HG03064 (cell line): Measurements from ENCODE around the gene NEDD9.

Experiments
- ATAC-seq: cut with Tn5 transposase; IDR thresholded peaks from one replicate; pipeline ENCODE4 v1.9.1; 2021; ENCODE audit warnings: low read depth; ENCODE audit not compliant: unreplicated experiment

Gene NEDD9

GRCh38 chr6:11153447-11153846 is 79.0 kb downstream of the NEDD9 start:
- ATAC-seq, result no peak

- ATAC-seq, result no peak
These were observed 79.9 kb downstream of the NEDD9 start for GRCh38 chr6:11152581-11152980.

GRCh38 chr6:11151488-11151887 is 81.0 kb downstream of the NEDD9 start:
- no peak for ATAC-seq

DNA sequence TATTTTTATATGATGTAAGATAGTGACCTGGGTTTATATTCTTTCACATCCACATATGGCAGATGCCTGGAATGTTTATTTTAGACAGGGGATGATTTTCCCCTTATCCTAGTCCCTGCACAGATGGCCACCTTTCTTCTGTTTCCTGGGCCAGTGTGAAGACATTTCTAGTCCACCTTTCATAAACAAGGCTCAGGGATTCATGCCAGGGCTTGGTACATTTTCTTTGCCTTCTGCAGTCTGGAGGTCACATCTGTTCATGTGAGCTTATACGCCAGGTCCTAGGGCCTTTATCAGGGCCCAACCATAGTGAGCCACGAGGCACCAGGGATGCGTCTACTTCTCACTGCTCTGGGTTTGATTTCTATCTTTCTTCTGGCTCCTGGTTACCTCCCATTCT is 82.9 kb downstream of the NEDD9 start:
- no peak for ATAC-seq

GRCh38 chr6:11146117-11146826 is 86.2 kb downstream of the NEDD9 start:
- ATAC-seq, result no peak

- peak; percentile 71 for ATAC-seq
These were observed 88.0 kb downstream of the NEDD9 start for GRCh38 chr6:11144393-11144851.

DNA sequence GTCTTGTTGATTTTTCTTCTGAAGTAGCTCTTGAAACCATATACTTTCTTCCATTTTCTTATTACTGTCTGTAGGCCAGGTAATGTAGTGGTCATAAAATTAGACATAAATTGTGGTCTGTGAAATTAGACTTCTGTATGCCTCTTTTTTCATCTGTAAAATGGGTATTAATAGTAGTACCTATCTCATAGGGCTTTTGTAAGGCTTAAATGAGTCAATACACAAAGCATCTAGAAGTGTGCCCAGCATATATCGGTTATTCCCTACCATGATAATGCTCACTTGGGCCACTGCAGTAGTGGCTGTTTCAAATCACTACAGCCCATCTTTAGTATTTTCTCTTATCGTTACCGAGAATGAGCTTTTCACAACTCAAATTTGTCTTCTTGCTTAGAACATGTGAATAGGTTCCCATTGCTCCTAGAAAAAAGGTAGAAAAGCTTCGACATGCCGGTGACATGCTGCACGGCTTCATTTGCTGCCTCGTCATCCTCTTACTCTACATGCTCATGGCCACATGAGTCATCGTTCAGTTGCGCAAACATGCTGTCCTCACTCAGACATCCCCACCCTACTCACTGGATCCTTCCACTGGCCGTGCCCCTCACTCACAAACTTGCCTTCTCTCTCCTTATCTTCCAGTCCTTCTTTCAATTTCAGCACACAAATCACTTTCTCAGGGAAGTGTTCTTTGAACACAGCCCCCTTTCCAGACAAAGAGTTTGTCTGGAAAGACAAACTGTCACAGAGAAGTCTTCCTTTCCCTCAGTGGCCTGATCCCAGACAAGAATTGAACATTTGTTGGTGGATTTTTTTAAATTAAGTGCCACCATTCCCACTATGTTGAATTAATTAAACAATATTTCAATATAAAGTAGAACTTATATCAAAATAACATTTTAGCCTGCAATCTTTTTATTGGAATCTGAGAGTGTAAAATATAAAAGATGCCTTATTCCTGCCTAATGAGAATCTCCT is 88.8 kb downstream of the NEDD9 start:
- no peak for ATAC-seq

GRCh38 chr6:11142296-11143027 is 90.0 kb downstream of the NEDD9 start:
- no peak for ATAC-seq

DNA sequence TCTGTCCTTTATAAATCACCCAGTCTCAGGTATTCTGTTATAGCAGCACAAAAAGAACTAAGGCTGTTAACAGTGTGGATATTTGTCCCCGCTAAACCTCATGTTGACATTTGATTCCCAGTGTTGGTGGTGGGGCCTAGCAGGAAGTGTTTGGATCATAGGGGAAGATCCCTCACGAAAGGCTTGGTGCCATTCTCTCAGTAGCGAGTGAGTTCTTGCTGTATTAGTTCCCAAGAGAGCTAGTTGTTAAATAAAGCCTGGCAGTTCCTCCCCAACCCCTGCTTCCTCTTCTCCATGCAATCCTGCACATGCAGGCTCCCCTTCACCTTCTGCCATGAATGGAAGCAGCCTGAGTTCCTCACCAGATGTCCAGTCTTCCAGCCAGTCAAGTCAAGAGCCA is 91.2 kb downstream of the NEDD9 start:
- ATAC-seq, result no peak

DNA sequence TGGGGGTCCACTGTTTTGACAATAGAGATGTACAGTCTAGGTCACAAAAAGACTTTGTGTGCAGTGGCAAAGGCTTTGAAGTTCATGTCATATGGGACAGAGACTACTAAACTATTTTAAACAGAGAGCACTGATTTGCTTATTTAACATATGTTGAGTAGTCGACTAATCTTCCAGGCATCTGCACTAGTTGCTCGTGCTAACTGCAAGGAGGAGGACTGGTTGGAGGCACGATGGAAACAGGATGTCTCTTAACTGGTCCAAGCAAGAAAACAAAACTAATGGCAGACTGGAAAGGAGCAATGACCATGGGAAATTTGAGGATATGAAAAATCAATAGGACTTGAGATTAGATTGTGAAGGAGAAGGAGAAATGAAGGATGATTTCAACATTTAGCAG is 92.4 kb downstream of the NEDD9 start:
- ATAC-seq, result no peak

DNA sequence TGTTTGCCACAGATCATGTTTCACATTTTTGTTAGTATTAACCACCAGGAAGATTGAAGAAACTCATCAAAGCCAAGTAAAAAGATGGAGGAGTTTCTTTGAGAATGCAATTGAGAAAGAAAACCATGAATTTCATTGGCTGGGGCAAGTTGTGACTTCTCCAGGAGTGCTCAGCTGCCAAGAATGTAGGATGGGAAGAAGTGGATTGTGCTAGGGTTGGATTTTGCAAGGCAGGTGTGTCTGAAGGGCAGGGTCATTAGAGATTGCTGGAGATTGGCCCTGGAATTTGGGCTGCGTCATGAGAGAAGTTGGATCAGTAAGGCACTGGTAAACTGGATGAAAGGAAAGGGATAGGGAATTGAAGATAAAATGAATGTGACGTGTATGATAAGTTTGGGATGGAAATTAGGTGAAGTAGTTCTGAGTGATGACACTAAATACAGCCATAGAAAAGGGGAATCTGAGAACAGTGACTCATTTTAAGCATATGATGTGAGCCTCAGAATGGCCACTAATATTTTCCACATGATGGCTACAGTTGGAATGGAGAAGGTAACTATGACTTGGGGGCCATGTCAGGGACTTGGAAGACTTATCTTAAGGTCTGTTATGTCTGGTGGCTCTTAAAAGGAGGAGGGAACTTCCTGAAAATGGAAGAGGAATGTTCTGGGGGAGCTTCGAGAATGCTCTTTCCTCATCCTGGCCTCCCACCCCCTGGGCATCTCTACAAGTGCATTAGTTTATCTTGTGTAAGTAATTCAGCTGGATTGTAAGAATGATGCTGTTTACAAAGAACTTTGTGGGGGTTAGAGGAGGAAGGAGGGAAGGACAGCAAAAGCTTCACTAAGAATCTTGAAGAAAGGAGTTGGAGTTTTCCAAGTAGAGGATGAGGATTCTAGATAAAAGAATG is 93.2 kb downstream of the NEDD9 start:
- ATAC-seq, result no peak

- ATAC-seq, result no peak
These were observed 95.7 kb downstream of the NEDD9 start for GRCh38 chr6:11136809-11137208.
